Astrocyte (in vitro differentiated cells and primary cell): Measurements from ENCODE around the gene ZFYVE28. TPM values are rescaled to one million over a fixed set of nuclear protein-coding genes. Genes with fewer than 3 reads are reported as not detected.

ENCODE experiments used
- DNase-seq: peaks from one replicate; pipeline ENCODE4 v3.0.0-alpha.2; 2010; ENCODE audit warnings: low read depth
- FAIRE-seq: peaks from 2 replicates; lab custom pipeline; 2011; peaks lifted over from hg19 to GRCh38; lab: Jason Lieb, UNC
- H2AFZ ChIP-seq: 2 replicates; pipeline ENCODE4 v1.6.0; 2012; ENCODE audit warnings: low read depth, low read length, inconsistent platforms
- H3K27ac ChIP-seq: 2 replicates; pipeline ENCODE4 v1.5.1; 2011; ENCODE audit warnings: low read depth, low read length, inconsistent platforms
- H3K27me3 ChIP-seq: 2 replicates; pipeline ENCODE4 v1.6.0; 2011; ENCODE audit warnings: low read length, inconsistent platforms; ENCODE audit not compliant: insufficient read depth
- H3K36me3 ChIP-seq: 2 replicates; pipeline ENCODE4 v1.5.1; 2011; ENCODE audit warnings: low read length, inconsistent platforms; ENCODE audit not compliant: insufficient read depth
- H3K4me1 ChIP-seq: 2 replicates; pipeline ENCODE4 v1.5.1; 2011; ENCODE audit warnings: low read length, inconsistent platforms; ENCODE audit not compliant: insufficient read depth
- H3K4me2 ChIP-seq: 2 replicates; pipeline ENCODE4 v1.6.0; 2012; ENCODE audit warnings: low read length, inconsistent platforms
- H3K4me3 ChIP-seq: 2 replicates; pipeline ENCODE4 v1.5.1; 2011; ENCODE audit warnings: low read depth, mild to moderate bottlenecking, low read length, inconsistent platforms; ENCODE audit not compliant: insufficient read depth
- H3K79me2 ChIP-seq: 2 replicates; pipeline ENCODE4 v1.6.0; 2012; ENCODE audit warnings: mild to moderate bottlenecking, low read length, inconsistent platforms; ENCODE audit not compliant: insufficient read depth
- H3K9ac ChIP-seq: 2 replicates; pipeline ENCODE4 v1.6.0; 2012; ENCODE audit warnings: mild to moderate bottlenecking, low read length, inconsistent platforms
- H3K9me3 ChIP-seq: 2 replicates; pipeline ENCODE4 v1.5.1; 2012; ENCODE audit warnings: low read depth, mild to moderate bottlenecking, low read length, inconsistent platforms; ENCODE audit not compliant: insufficient read depth
- H4K20me1 ChIP-seq: 2 replicates; pipeline ENCODE4 v1.6.0; 2012; ENCODE audit warnings: low read length, inconsistent platforms; ENCODE audit not compliant: insufficient read depth
- H3K27ac Mint-ChIP-seq: one replicate; pipeline ENCODE4 v1.8.0; 2021; ENCODE audit warnings: mild to moderate bottlenecking, mixed read lengths; ENCODE audit not compliant: unreplicated experiment
- H3K27me3 Mint-ChIP-seq: one replicate; pipeline ENCODE4 v1.8.0; 2021; ENCODE audit warnings: low read depth, mixed read lengths; ENCODE audit not compliant: unreplicated experiment
- H3K36me3 Mint-ChIP-seq: one replicate; pipeline ENCODE4 v1.8.0; 2021; ENCODE audit warnings: low read depth, mixed read lengths; ENCODE audit not compliant: unreplicated experiment
- H3K4me1 Mint-ChIP-seq: one replicate; pipeline ENCODE4 v1.8.0; 2021; ENCODE audit warnings: low read depth, mixed read lengths; ENCODE audit not compliant: unreplicated experiment
- H3K4me3 Mint-ChIP-seq: one replicate; pipeline ENCODE4 v1.8.0; 2021; ENCODE audit warnings: mild to moderate bottlenecking, moderate library complexity, mixed read lengths; ENCODE audit not compliant: unreplicated experiment
- H3K9me3 Mint-ChIP-seq: one replicate; pipeline ENCODE4 v1.8.0; 2021; ENCODE audit warnings: mild to moderate bottlenecking, mixed read lengths; ENCODE audit not compliant: unreplicated experiment
- EZH2 ChIP-seq: IDR thresholded peaks from 2 replicates; pipeline ENCODE4 v1.6.1; 2012; ENCODE audit warnings: mild to moderate bottlenecking, low read length, inconsistent platforms; ENCODE audit not compliant: insufficient read depth
- total RNA-seq: library from RNA; stranded (reverse); gene quantifications from 2 replicates; pipeline ENCODE4 v1.2.1, GENCODE V29; 2021
- TF ChIP-seq, protein P1 (sequence below): IDR thresholded peaks from 2 replicates; pipeline ENCODE4 v1.5.1; 2011; ENCODE audit warnings: low read depth, mild to moderate bottlenecking, inconsistent platforms, low read length, moderate library complexity; ENCODE audit not compliant: insufficient read depth

The ZFYVE28 gene
- total RNA-seq, 1 donor from 2014 or later: 0.68 TPM

- no peaks in the 10 kb centered on the region for H3K4me1 ChIP-seq
- H3K79me2 ChIP-seq: no peaks in the 10 kb centered on the region
- H4K20me1 ChIP-seq: no peaks in the 10 kb centered on the region
- Mint-ChIP-seq H3K4me3 (no peak overlapping the region), H3K36me3 (peaks cover 3% of the 10 kb centered on the region), H3K27me3 (peaks cover 27% of the 10 kb centered on the region), H3K4me1 (no peaks in the 10 kb centered on the region), H3K27ac (no peak overlapping the region), H3K9me3 (peaks cover 2% of the 10 kb centered on the region)
- no peaks in the 10 kb centered on the region for H3K36me3 ChIP-seq
- H3K9me3 ChIP-seq: no peaks in the 10 kb centered on the region
- no peak overlapping the region for H3K9ac ChIP-seq
- no peak overlapping the region for H3K4me3 ChIP-seq
- no peak overlapping the region for H3K4me2 ChIP-seq
- FAIRE-seq (no peak), DNase-seq (no peak)
- H3K27ac ChIP-seq: no peak overlapping the region
- H3K27me3 ChIP-seq: no peaks in the 10 kb centered on the region
- TF ChIP-seq, protein P1, sequence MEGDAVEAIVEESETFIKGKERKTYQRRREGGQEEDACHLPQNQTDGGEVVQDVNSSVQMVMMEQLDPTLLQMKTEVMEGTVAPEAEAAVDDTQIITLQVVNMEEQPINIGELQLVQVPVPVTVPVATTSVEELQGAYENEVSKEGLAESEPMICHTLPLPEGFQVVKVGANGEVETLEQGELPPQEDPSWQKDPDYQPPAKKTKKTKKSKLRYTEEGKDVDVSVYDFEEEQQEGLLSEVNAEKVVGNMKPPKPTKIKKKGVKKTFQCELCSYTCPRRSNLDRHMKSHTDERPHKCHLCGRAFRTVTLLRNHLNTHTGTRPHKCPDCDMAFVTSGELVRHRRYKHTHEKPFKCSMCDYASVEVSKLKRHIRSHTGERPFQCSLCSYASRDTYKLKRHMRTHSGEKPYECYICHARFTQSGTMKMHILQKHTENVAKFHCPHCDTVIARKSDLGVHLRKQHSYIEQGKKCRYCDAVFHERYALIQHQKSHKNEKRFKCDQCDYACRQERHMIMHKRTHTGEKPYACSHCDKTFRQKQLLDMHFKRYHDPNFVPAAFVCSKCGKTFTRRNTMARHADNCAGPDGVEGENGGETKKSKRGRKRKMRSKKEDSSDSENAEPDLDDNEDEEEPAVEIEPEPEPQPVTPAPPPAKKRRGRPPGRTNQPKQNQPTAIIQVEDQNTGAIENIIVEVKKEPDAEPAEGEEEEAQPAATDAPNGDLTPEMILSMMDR: no peak
- TF ChIP-seq EZH2: no peak
- H2AFZ ChIP-seq: no peak overlapping the region
These were observed 65.7 kb downstream of the ZFYVE28 start for GRCh38 chr4:2352729-2353221.

- Histone ChIP-seq H3K36me3 (no peaks in the 10 kb centered on the region), H3K4me1 (no peaks in the 10 kb centered on the region), H4K20me1 (no peaks in the 10 kb centered on the region), H3K4me3 (no peak overlapping the region), H3K79me2 (no peaks in the 10 kb centered on the region), H3K27me3 (no peaks in the 10 kb centered on the region), H2AFZ (no peak overlapping the region), H3K9me3 (no peaks in the 10 kb centered on the region), H3K27ac (no peak overlapping the region), H3K4me2 (no peak overlapping the region), H3K9ac (no peak overlapping the region)
- no peak overlapping the region for H3K4me3 Mint-ChIP-seq
- no peak overlapping the region for H3K27ac Mint-ChIP-seq
- DNase-seq (no peak), FAIRE-seq (no peak)
- peaks cover 3% of the 10 kb centered on the region for H3K36me3 Mint-ChIP-seq
- no peaks in the 10 kb centered on the region for H3K4me1 Mint-ChIP-seq
- TF ChIP-seq, protein P1: no peak
- no peak for TF ChIP-seq EZH2
- H3K27me3 Mint-ChIP-seq: peaks cover 25% of the 10 kb centered on the region
- peaks cover 4% of the 10 kb centered on the region for H3K9me3 Mint-ChIP-seq
These were observed 66.3 kb downstream of the ZFYVE28 start for GRCh38 chr4:2352171-2352570.

GRCh38 chr4:2350982-2351381 is 67.5 kb downstream of the ZFYVE28 start:
- H3K9me3 ChIP-seq: no peaks in the 10 kb centered on the region
- no peaks in the 10 kb centered on the region for H3K36me3 ChIP-seq
- Mint-ChIP-seq H3K27me3 (peaks cover 25% of the 10 kb centered on the region), H3K4me1 (no peaks in the 10 kb centered on the region), H3K27ac (no peak overlapping the region), H3K9me3 (peaks cover 6% of the 10 kb centered on the region), H3K4me3 (no peak overlapping the region), H3K36me3 (peaks cover 3% of the 10 kb centered on the region)
- TF ChIP-seq, protein P1: no peak
- TF ChIP-seq EZH2: no peak
- no peaks in the 10 kb centered on the region for H3K79me2 ChIP-seq
- no peak overlapping the region for H3K4me2 ChIP-seq
- no peaks in the 10 kb centered on the region for H3K4me1 ChIP-seq
- peaks cover 2% of the 10 kb centered on the region for H3K27me3 ChIP-seq
- no peak overlapping the region for H3K4me3 ChIP-seq
- FAIRE-seq (no peak), DNase-seq (no peak)
- no peak overlapping the region for H3K27ac ChIP-seq
- no peak overlapping the region for H2AFZ ChIP-seq
- no peaks in the 10 kb centered on the region for H4K20me1 ChIP-seq
- H3K9ac ChIP-seq: no peak overlapping the region
